Nephron (organoid): ENCODE results near the gene SMYD3.
A peak's percentile ranks its signal among the peaks of the same experiment; 100 is the strongest.

Experiments
- H3K27ac Mint-ChIP-seq, 3 experiments: 2 replicates each; pipeline ENCODE4 v1.8.0; 2020; ENCODE audit warnings: mixed read lengths in 3 of 3, mild to moderate bottlenecking in 2 of 3, moderate library complexity in 1 of 3
- H3K27me3 Mint-ChIP-seq: 2 replicates; pipeline ENCODE4 v1.8.0; 2021; ENCODE audit warnings: low read depth, mild to moderate bottlenecking, moderate library complexity, mixed read lengths
- H3K36me3 Mint-ChIP-seq: 2 replicates; pipeline ENCODE4 v1.8.0; 2020; ENCODE audit warnings: low read depth, mixed read lengths
- H3K4me1 Mint-ChIP-seq: 2 replicates; pipeline ENCODE4 v1.8.0; 2020; ENCODE audit warnings: mixed read lengths
- H3K4me3 Mint-ChIP-seq, 3 experiments: 2 replicates each; pipeline ENCODE4 v1.8.0; 2020; ENCODE audit warnings: mild to moderate bottlenecking in 3 of 3, mixed read lengths in 3 of 3, moderate library complexity in 2 of 3
- H3K9me3 Mint-ChIP-seq: 2 replicates; pipeline ENCODE4 v1.8.0; 2020; ENCODE audit warnings: mixed read lengths
- CTCF ChIP-seq, 3 experiments: fragments of 200-600 bp; sonication (generic); IDR thresholded peaks; one replicate each; pipeline ENCODE4 v1.5.0; 2021; ENCODE audit warnings: antibody characterized with exemption in 3 of 3; ENCODE audit not compliant: unreplicated experiment in 3 of 3

SMYD3 gene

GRCh38 chr1:246153796-246154212 lies 353.3 kb downstream of the SMYD3 start:
- H3K9me3 Mint-ChIP-seq, result no peaks in the 10 kb centered on the region
- no peaks in the 10 kb centered on the region for H3K36me3 Mint-ChIP-seq
- TF ChIP-seq CTCF (IDR thresholded peaks at IDR 0.05; ENCODE audit: unreplicated experiment in 3 of 3), result no peak
- no peak overlapping the region for H3K27ac Mint-ChIP-seq
- H3K4me3 Mint-ChIP-seq, result no peak overlapping the region
- H3K4me1 Mint-ChIP-seq, result peaks cover 9% of the 10 kb centered on the region
- no peaks in the 10 kb centered on the region for H3K27me3 Mint-ChIP-seq

DNA sequence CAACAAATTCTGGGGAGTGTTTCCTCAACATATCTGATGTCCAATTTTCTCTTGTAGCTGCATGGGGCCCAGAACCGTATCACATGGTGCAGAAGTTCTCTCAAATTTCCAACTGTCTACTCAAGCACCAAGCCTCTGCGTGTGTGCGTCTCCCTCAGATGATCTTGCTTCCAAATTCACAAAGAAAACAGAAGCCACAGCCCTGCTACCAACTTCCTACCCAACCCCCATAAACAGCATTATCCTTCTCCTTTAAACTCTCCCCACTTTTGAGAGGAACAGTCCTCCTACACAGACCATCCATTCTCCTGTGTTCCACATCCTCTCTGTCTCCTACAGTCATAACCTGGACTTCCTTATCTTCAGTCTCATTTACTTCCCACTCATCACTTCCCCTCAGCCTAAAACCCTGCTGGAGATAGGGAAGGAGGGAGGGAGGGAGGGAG lies 354.1 kb downstream of the SMYD3 start:
- Mint-ChIP-seq H3K4me3 (no peak overlapping the region), H3K27me3 (no peaks in the 10 kb centered on the region), H3K36me3 (no peaks in the 10 kb centered on the region), H3K4me1 (peaks cover 9% of the 10 kb centered on the region), H3K9me3 (no peaks in the 10 kb centered on the region), H3K27ac (peak overlapping the region in 2 of 3 experiments; percentile 20 to 23)
- no peak for TF ChIP-seq CTCF (IDR thresholded peaks at IDR 0.05; ENCODE audit: unreplicated experiment in 3 of 3)

DNA sequence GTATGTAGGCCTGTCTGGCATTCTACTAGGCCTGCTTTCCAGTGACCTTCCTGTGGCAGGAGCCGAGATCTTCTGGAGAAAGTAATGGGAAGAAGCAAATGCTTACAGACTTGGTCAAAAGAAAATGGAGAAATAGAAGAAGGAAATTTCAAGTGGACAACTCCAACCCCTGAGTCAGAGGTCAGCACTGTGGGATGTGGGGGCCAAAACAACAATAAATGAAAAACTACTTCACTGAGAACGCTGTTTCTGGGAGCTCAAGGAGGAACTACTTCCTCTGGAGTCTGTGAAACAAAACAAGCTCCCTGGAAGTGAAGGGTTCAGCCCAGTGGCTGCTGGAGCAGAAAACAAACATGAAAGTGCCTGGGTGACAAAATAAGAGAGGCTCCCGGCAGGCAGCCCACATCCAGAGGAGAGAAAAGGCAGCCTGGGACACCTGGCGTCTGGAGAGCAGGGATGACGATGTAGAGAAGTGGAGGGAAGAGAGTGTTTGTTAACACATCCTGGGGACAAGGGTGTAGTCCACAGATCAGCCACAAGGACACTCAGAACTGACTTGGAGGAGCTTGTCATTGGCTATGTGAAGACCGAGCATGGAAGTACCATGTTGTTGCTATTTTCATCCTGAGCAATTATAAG lies 355.2 kb downstream of the SMYD3 start:
- no peak overlapping the region for H3K4me3 Mint-ChIP-seq
- no peaks in the 10 kb centered on the region for H3K36me3 Mint-ChIP-seq
- peaks cover 9% of the 10 kb centered on the region for H3K4me1 Mint-ChIP-seq
- TF ChIP-seq CTCF (IDR thresholded peaks at IDR 0.05; ENCODE audit: unreplicated experiment in 3 of 3), result no peak
- H3K27me3 Mint-ChIP-seq, result no peaks in the 10 kb centered on the region
- H3K9me3 Mint-ChIP-seq, result no peaks in the 10 kb centered on the region
- peak overlapping the region; percentile 9 to 70 (median 14) for H3K27ac Mint-ChIP-seq

DNA sequence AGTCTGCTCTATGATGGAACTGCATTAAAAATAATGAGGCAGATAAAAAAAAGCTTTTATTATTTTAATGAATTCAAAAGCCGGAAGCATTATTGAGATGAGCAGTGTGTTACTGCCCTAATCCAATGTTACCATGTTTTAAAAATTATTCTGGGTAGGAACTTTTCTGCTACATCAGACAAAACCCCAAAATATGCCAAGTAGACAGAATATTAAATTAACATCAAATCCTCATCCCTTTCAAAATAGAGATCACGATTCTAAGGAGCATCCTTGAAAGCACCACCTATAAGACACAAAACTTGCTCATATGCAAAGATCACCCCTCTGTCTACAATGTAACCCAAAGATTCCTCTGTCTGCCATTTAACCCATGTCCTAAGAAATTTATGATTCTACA lies 357.5 kb downstream of the SMYD3 start:
- no peaks in the 10 kb centered on the region for H3K9me3 Mint-ChIP-seq
- H3K4me1 Mint-ChIP-seq, result peaks cover 9% of the 10 kb centered on the region
- H3K36me3 Mint-ChIP-seq, result peaks cover 8% of the 10 kb centered on the region
- H3K4me3 Mint-ChIP-seq, result no peak overlapping the region
- no peak overlapping the region for H3K27ac Mint-ChIP-seq
- TF ChIP-seq CTCF (IDR thresholded peaks at IDR 0.05; ENCODE audit: unreplicated experiment in 3 of 3), result no peak
- no peaks in the 10 kb centered on the region for H3K27me3 Mint-ChIP-seq

DNA sequence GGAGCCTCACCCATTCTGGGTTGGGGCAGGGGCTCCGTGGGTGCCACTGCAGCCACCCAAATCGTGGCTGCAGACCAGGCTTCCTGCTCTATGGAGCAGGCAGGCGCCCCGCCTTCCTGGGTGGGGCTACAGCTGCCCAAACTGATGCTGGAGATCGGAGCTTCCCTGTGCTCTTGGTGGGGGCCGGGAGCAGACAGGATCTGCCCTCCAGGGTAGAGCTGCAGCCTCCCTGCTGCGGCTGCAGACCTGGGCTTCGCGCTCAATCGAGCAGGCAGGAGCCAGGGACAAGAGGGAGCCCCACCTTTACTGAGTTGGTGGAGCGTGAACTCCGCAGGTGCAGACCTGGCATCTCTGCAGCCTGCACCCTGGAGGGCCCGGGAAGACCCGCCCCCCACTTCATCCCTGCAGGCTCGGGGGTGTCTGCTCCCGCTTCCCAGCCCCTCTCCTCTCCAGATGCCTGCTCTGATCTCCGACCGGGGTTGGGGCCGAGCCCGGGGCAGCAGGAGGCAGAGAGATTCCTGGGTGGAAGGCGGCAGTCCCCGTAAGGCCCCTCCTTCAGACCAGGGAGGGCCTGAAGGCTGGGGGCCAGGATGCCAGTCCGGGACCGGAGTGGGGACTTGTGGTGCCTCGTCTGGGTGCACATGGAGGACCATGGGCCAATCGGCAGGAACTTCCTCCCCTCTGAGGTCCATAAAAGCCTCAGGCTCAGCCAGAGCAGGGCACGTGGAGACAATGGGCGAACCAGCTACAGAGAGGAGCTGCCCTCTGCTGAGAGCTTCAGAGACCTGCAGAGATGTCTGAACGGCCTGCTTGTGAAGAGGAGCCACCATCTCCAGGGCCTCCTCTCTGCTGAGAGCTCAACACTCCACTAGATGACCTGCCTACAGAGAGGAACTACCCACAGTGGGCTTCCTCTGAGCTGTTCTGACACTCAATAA lies 359.3 kb downstream of the SMYD3 start:
- H3K27me3 Mint-ChIP-seq, result peaks cover 3% of the 10 kb centered on the region
- no peak overlapping the region for H3K27ac Mint-ChIP-seq
- H3K4me3 Mint-ChIP-seq, result no peak overlapping the region
- peaks cover 9% of the 10 kb centered on the region for H3K4me1 Mint-ChIP-seq
- H3K36me3 Mint-ChIP-seq, result peaks cover 8% of the 10 kb centered on the region
- no peak for TF ChIP-seq CTCF (IDR thresholded peaks at IDR 0.05; ENCODE audit: unreplicated experiment in 3 of 3)
- H3K9me3 Mint-ChIP-seq, result no peaks in the 10 kb centered on the region
